Right lobe of liver (tissue), 4 donors: ENCODE data around the gene RALGAPA2.

Source experiments
- CTCF ChIP-seq, 4 donors: fragments of 200-600 bp in 3 of 4; fragments of 450-650 bp in 1 of 4; IDR thresholded peaks; one replicate each; pipeline versions ENCODE4 v1.5.1 to v1.8.0; 2016 to 2022; ENCODE audit warnings: antibody characterized with exemption in 4 of 4, mild to moderate bottlenecking in 2 of 4
- POLR2A ChIP-seq: fragments of 450-650 bp; IDR thresholded peaks from one replicate; pipeline ENCODE4 v1.6.1; 2017; ENCODE audit warnings: antibody characterized with exemption, mild to moderate bottlenecking
- donor health status: DM: no; HTN: no; CAD: no.
- donor health status: DM: no; HTN: no; CAD: no.
- donor health status: DM: no; HTN: yes; CAD: no.

GRCh38 chr20:20663841-20664240 lies 48.6 kb downstream of the RALGAPA2 start:
- TF ChIP-seq CTCF (IDR thresholded peaks at IDR 0.05) = no peak
- TF ChIP-seq POLR2A = no peak
